ENCODE data around the gene RFFL.

DNA sequence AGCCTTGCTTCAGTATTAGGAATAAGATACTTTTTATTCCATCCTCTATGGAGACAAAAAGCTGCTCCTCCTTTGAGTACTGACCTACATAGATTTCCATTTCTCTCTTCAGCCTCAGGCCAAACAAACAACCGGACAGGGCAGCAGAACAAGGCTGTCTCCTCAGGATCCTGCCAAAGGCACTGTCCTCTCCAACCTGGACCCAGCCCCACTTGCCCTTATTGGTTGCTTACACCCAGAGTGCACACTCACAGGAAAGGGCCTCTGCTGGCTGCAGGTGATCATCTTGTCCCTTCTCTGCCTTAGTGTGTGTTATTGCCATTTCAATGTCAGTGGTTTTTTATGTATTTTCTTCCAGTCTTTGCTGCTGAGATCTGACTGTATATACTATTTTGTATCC, 56.5 kb downstream of the RFFL start:
- TF ChIP-seq, protein P1, sequence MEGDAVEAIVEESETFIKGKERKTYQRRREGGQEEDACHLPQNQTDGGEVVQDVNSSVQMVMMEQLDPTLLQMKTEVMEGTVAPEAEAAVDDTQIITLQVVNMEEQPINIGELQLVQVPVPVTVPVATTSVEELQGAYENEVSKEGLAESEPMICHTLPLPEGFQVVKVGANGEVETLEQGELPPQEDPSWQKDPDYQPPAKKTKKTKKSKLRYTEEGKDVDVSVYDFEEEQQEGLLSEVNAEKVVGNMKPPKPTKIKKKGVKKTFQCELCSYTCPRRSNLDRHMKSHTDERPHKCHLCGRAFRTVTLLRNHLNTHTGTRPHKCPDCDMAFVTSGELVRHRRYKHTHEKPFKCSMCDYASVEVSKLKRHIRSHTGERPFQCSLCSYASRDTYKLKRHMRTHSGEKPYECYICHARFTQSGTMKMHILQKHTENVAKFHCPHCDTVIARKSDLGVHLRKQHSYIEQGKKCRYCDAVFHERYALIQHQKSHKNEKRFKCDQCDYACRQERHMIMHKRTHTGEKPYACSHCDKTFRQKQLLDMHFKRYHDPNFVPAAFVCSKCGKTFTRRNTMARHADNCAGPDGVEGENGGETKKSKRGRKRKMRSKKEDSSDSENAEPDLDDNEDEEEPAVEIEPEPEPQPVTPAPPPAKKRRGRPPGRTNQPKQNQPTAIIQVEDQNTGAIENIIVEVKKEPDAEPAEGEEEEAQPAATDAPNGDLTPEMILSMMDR (IDR thresholded peaks at IDR 0.05): peak in 1 of 4 experiments; percentile 9
- TF ChIP-seq POLR2A (IDR thresholded peaks at IDR 0.05): no peak
- TF ChIP-seq POLR2AphosphoS5 (IDR thresholded peaks at IDR 0.05): peak; percentile 23

All from prostate gland (tissue), 2 donors.